ENCODE data around the gene KRT77.
"Not testable (repeated sequence)": the region's sequence is repeated elsewhere in the genome, so short reads cannot be mapped to it uniquely, and the experiment has no call there.

The KRT77 gene

DNA sequence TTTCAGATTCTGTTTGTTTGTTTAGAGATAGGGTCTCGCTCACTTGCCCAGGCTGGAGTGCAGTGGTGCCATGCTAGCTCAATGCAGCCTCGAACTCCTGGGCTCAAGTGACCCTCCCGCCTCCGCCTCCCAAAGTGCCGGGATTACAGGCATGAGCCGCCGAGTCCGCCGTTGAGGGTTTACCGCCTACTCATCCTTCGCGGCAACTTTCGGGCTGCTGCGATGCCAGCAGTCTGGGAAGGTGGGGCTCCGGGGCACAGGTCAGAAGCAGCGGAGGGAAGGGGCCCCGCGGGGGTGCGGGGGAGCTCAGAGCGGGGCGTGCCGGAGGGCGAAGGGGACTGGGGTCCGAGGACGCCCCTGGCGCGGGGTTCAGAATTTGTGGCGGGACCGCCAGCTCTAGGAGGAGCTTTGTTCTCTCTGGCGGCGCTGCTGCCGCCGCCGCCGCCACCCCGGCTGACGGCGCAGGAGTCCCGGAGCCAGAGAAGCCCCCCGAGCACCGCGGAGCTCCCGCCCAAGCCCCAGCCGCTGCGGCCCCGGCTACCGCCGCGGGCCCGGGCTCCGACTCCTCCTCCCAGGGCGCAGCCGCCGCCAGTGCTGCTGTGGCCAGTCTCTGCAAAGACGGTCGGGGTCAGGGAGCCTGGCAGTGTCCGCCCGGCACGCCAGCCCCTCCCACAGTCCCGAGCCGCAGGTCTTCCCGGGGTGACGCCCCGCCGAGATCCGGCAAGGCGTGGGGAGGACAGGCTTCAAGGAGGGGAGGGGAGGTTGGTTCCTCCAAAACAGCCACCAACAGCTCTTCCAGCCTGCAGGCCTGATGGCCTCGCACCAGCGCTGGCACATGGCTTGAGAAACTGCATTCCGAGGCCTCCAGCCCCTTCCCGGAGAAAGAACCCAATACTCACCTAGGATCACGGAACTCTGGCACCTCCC, 10.9 kb upstream of the KRT77 start:
- no peak for DNase-seq (ENCODE audit: low spot score)
- TF ChIP-seq, protein P1, sequence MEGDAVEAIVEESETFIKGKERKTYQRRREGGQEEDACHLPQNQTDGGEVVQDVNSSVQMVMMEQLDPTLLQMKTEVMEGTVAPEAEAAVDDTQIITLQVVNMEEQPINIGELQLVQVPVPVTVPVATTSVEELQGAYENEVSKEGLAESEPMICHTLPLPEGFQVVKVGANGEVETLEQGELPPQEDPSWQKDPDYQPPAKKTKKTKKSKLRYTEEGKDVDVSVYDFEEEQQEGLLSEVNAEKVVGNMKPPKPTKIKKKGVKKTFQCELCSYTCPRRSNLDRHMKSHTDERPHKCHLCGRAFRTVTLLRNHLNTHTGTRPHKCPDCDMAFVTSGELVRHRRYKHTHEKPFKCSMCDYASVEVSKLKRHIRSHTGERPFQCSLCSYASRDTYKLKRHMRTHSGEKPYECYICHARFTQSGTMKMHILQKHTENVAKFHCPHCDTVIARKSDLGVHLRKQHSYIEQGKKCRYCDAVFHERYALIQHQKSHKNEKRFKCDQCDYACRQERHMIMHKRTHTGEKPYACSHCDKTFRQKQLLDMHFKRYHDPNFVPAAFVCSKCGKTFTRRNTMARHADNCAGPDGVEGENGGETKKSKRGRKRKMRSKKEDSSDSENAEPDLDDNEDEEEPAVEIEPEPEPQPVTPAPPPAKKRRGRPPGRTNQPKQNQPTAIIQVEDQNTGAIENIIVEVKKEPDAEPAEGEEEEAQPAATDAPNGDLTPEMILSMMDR (IDR thresholded peaks at IDR 0.05; ENCODE audit: extremely low read depth, missing control alignments), result no peak

DNA sequence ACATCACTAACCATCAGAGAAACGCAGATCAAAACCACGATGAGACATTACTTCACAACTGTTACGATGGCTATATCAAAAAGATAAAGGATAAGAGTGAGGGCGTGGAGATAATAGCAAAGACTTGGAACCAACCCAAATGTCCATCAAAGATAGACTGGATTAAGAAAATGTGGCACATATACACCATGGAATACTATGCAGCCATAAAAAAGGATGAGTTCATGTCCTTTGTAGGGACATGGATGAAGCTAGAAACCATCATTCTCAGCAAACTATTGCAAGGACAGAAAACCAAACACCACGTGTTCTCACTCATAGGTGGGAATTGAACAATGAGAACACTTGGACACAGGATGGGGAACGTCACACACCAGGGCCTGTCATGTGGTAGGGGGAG, 8.8 kb upstream of the KRT77 start:
- DNase-seq (ENCODE audit: low spot score), result not testable (repeated sequence)

DNA sequence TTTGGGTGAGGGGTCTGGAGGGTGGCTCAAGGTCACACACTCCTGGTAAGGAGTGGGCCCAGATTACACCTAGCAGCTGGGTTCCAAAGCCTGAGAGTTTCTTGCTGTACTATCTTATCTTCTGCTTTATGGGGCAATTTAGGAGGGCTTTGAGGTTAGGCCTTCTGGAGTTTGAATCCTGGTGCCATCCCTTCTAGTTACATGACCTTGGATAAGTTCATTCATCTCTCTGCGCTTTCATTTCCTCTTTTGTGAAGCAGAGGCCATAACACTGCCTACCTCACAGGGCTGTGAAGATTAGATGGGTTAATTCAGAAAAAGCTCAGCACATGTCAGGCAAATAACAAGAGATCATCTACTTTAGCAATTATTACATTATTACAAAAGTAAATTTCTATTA, 7.4 kb upstream of the KRT77 start:
- DNase-seq (ENCODE audit: low spot score), result no peak
- TF ChIP-seq, protein P1 (IDR thresholded peaks at IDR 0.05; ENCODE audit: extremely low read depth, missing control alignments), result no peak

DNA sequence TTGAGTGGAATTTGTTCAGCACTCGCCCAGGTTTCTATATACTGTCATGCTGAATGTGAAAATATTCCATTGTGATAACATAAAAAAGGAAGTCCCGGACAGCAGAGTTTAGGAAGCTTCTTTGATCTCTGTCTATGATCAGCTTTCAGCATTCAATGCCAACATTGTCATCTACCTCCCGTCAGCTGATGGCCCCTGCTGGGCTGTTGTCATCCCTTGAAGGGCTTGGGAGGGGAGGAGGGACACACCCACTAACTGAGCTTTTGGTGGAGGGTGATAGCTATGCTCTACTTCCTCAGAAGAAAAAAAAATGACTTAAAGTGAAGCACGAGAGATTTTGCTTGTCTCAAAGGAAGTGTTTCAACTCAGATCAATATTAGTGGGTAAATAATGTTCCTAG, 4.7 kb upstream of the KRT77 start:
- TF ChIP-seq, protein P1 (IDR thresholded peaks at IDR 0.05; ENCODE audit: extremely low read depth, missing control alignments), result no peak

DNA sequence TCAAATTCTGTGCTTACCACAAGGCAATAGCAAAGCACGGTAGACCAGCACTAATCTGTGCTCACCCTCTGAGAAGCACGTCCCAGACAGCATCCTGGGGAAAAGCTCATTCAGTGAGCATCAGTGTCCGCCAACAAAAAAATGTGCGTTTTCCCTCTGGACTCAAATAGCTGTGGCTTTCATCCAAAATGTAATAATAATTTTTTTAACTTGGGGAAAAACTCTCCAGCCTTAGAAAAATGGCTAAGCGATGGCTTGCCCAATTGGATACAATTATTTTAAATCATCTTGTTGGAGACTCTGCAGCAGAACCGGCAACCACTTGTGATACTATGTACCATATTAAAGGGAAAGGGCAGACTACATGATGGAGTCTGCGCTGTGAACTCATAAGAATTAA, 1.1 kb upstream of the KRT77 start:
- TF ChIP-seq, protein P1 (IDR thresholded peaks at IDR 0.05; ENCODE audit: extremely low read depth, missing control alignments), result no peak

More for the DNA sequence above, 4.7 kb upstream of the KRT77 start:
- no peak for DNase-seq (ENCODE audit: low spot score)

DNA sequence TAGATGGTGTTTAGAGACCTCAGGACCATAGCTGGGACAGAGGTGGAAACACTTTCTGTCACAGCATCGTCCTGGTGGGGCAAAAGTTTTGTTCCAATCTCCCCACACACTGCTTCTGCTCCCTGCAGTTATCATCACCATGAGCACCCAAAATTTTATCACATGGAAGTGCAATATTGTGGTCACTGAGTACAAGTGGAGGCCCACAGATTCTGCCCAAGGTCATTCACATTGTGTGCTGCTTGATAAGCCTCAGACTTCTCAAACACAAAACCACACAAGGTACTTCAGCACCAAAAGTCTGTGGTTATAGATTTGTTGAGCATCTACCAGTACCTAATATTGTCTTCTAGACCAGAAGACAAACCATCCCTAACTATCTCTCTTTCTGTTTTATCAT, 554 bp upstream of the KRT77 start:
- TF ChIP-seq, protein P1 (IDR thresholded peaks at IDR 0.05; ENCODE audit: extremely low read depth, missing control alignments), result no peak
- DNase-seq (ENCODE audit: low spot score), result no peak

More for the DNA sequence above, 1.1 kb upstream of the KRT77 start:
- DNase-seq (ENCODE audit: low spot score), result no peak

DNA sequence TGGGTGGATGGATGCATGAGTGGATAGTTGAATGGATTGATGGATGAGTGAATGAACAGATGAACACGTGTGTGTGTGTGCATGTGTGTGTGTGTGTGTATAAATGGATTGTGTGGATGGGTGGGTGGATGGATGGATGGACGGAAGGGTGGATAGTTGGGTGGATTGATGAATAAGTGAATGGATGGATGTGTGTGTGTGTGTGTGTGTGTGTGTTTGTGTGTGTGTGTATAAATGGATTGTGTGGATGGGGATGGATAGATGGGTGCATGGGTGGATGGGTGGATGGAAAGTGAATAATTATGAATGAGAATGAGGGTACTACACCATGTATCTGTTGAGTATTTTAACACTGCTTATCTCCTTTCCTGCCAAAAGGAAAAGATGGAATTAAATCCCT, 986 bp downstream of the KRT77 start:
- TF ChIP-seq, protein P1 (IDR thresholded peaks at IDR 0.05; ENCODE audit: extremely low read depth, missing control alignments), result no peak

DNA sequence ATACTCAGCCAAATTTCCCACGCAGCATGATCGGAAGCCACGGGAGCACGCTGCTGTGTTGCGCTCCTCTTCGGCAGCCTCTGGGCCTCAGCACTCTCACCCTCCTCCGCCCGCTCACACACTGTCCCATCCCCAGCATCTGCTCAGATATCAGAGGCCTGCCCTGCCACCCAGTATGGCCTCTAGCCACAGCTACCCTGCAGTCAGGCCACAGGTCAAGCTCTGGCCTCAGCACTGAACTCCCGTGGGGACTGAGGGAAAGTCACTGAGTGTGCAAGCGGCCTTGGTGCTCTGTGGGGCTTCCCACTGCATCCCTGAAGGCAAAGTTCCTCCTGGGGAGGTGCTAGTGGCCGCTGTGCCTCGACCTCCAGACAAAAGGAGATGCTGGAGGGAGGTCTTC, 2.0 kb downstream of the KRT77 start:
- TF ChIP-seq, protein P1 (IDR thresholded peaks at IDR 0.05; ENCODE audit: extremely low read depth, missing control alignments), result no peak
- DNase-seq (ENCODE audit: low spot score), result no peak

More for the DNA sequence above, 986 bp downstream of the KRT77 start:
- DNase-seq (ENCODE audit: low spot score), result no peak

Data from GM20000 (cell line).